ENCODE results near the gene BPIFB2. TPM values are rescaled to one million over a fixed set of nuclear protein-coding genes. Genes with fewer than 3 reads are reported as not detected.

The BPIFB2 gene
- total RNA-seq, 1 experiment from 2014 or later: not detected

GRCh38 chr20:33000802-33001466, 6.6 kb upstream of the BPIFB2 start:
- in situ Hi-C loops (cut with HindIII; ENCODE audit: low sequenced_read_pairs): no loop called here

GRCh38 chr20:33002087-33002808, 5.3 kb upstream of the BPIFB2 start:
- in situ Hi-C loops (cut with HindIII; ENCODE audit: low sequenced_read_pairs): no loop called here

More at GRCh38 chr20:33000802-33001466, 6.6 kb upstream of the BPIFB2 start:
- no peak for DNase-seq (ENCODE audit: low spot score)

DNA sequence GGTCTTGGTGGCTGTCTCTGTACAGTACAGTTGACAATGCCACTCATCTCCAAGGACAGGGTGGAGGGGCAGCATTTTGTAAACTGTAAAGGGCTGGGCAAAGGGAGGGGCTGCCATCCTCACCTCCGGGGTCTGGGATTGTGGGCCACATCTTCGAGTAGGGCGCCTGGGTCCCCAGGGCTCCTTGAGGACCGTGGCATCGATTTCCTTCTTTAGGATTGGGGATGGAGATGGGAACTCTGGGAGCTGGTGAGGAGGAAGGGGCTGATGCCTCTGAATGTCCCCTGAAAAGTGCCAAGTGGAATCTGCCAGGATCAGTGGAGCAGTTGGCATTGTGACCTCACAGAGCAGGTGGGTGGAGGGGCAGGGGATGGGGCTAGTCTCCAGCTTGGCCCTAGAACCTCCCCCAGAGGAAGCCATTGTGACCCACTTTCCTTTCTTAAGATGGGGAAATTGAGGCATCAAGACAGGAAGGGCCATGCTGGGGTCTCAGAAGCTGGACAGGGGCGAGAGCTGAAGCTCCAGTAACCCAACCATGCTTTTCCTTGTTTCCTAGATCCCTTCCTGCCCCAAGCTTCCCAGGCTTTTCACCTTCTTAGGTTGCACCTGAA, 3.3 kb upstream of the BPIFB2 start, which contains the start of gene SUN5:
TSS of gene SUN5 (minus strand) at position 293 of the 611 bp plus-strand sequence. CDS start at position 200, 93 bp downstream.
- in situ Hi-C loops (cut with HindIII; ENCODE audit: low sequenced_read_pairs): no loop called here
- DNase-seq (ENCODE audit: low spot score): no peak

More at GRCh38 chr20:33002087-33002808, 5.3 kb upstream of the BPIFB2 start:
- no peak for DNase-seq (ENCODE audit: low spot score)

DNA sequence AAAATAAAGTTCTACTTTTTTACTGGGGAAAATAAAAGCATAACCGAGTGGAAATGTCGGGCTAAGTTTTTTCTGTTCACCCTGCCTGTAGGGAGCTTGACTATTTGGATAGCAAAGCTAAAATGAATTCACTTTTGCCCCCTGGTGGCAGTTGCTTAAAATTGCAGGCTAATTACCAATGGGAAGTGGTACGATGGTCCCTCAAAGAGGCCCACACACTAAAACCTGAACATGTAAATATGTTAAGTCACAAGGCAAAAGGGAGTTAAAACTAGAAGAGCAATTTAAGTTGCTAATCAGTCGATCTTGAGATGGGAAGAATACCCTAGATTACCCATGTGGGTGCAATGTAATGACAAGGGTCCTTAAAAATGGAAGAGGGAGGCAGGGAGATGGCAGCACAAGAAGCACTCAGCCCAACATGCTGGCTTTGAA, 2.4 kb upstream of the BPIFB2 start:
- in situ Hi-C loops (cut with HindIII; ENCODE audit: low sequenced_read_pairs): no loop called here
- DNase-seq (ENCODE audit: low spot score): no peak

DNA sequence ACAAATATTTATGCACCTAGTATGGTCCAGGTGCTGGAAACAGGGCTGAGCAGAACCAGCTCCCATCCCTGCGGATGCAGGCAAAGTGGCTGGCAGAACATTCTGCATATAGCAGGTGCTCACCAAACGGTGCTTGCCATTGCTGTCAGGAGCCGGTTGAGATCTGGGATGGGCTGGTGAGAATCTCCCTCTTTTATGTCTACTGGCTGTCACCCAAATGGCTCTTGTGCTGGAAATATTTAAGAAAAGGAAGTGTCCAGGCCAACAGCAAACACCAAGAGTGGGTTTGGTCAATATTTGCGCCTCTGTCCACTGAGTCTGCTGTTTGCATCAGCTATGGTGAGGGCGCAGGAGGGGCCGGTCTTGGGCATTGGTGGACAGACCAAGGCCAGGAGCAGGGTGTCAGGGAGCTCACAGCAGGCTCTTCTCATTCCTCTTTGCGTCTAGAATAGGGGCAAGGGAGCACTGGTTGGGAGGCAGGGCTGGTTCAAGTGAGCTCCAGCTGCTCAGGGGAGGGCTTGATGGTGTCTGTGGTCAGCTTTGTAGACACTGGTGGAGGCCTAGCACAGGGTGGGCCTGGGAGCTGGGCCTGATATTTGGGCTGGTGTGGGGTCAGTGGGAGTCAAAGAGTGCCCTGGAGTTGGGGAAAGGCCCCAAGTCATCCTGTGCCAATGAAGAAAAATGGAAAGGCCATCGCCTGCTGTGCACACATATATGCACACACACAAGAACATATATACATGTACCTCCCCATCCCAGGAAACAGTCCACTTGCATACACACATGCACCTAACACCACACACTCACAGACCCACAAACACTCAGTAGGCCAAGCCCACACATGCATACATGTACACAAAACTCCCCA, 1.4 kb upstream of the BPIFB2 start:
- no peak for DNase-seq (ENCODE audit: low spot score)
- in situ Hi-C loops (cut with HindIII; ENCODE audit: low sequenced_read_pairs): no loop called here

DNA sequence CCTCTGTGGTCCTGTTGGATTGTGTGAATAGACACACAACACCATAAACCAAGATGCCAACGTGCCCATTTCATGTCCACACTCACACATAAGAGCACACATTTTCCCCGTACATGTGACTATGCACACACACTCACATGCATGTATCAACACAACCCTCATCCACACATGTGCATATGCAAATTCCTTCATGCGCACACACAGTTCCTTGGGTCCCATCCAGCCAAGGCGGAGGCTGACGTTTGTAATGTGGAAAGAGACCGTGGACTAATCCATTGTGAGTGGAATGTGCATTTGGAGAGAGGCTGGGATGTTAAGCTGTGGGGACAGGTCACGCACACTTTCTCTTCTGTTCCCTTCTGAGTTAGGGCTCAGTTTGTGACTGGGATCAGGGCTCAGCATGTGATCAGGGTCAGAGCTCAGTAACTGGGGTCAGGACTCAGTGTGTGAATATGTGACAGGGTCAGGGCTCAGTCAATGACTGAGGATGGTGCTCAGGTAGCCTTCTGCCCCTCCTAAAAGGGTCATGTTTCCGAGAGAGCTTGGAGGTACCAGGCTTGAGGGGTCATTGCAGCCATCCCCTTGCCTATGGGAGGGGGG, 628 bp upstream of the BPIFB2 start:
- in situ Hi-C loops (cut with HindIII; ENCODE audit: low sequenced_read_pairs): no loop called here

DNA sequence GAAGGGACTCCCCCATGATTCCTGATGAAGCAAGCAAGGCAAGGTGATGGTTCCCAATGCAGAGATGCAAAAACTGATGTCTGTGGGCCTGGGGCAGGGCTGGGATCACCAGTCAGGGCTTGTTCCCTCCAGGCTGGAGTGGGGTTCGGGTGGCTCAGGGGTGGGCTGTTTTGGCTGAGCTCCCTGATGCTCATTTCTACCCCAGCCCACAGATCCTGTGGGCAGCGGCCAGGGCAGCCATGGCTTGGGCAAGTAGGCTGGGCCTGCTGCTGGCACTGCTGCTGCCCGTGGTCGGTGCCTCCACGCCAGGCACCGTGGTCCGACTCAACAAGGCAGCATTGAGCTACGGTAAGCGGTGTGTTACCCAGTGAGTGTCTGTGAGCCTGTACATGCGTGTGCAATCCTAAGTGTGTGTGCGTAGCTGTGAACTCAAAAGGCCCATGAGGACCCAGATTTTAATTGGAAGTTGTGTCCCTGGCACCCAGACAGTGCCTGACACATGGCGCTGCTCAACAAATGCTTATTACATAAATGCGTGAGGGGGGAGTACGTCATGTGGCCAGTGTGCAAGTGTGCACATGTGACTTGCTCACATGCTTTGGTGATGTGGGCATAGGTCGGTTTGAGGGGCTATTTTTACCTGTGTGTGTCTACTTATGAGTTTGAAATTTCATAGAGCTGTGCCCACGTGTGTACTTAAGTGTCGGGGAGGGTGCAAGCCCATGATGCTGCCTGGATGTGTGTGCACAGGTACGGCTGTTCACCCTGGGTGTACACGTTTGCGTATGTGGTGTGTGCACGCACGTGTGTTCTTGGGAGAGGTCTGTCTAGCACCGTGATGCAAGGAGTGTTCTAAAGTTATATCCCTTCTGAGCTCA, 1.1 kb downstream of the BPIFB2 start:
- in situ Hi-C loops (cut with HindIII; ENCODE audit: low sequenced_read_pairs): no loop called here
- DNase-seq (ENCODE audit: low spot score): no peak

More for the DNA sequence above, 628 bp upstream of the BPIFB2 start:
- DNase-seq (ENCODE audit: low spot score): no peak

- in situ Hi-C loops (cut with HindIII; ENCODE audit: low sequenced_read_pairs): no loop called here
- DNase-seq (ENCODE audit: low spot score): no peak
These were observed 2.0 kb downstream of the BPIFB2 start for GRCh38 chr20:33009214-33010132.

DNA sequence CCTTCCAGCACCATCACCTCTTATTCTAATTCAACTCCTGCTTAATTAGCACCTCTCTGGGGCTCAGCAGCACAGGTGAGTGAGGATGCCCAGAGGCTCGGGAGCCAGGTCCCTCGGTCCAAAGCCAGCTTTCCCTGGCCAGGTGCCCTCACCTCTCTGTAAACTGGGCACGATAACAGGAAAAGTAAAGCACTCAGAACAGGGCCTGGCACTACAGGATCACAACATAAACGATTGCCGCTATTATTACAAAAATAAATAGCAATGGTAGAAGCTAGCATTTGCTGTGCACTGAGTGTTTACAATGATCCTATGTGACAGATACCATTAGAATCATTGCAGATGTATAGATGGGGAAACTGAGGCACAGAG, 2.6 kb downstream of the BPIFB2 start:
- no peak for DNase-seq (ENCODE audit: low spot score)
- in situ Hi-C loops (cut with HindIII; ENCODE audit: low sequenced_read_pairs): no loop called here

- no peak for DNase-seq (ENCODE audit: low spot score)
- in situ Hi-C loops (cut with HindIII; ENCODE audit: low sequenced_read_pairs): no loop called here
These were observed 3.4 kb downstream of the BPIFB2 start for GRCh38 chr20:33010674-33011449.

DNA sequence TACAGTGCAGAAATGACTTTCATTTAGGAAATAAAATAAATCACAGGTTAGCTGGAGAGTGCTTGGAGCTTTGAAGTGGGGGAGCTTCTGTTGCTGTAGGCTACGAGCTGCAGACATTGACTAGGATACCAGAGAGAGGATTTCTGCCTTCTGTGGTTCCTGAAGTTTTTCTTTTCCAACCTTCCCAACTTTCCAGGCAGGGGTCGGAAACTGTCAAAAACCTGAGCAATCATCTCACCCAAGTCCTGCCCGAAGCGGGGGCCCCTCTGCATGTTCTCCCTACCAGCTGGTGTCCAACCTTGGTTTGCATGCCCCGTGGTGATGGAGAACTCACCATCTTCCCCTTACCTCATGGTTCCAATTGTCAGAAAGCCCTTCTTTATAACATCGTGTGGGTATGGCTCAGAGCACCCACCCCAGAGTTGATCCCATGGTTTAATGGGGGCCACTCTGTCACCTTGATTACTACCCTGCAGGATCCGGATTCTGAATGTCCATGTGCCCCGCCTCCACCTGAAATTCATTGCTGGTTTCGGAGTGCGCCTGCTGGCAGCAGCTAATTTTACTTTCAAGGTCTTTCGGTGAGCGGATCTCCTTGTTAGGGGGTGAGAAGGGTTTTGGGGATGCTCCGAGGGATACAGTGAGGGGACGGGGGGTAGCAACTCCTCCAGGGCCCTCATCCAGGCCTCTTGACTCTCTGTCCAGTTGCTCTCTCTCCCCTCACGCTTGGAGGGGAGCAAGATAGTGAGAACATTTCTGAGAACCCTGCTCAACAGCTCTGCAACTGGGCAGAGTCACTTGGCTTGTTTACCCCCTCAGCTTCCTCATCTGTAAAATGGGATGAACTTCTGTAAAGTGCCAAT, 5.1 kb downstream of the BPIFB2 start:
- no peak for DNase-seq (ENCODE audit: low spot score)
- in situ Hi-C loops (cut with HindIII; ENCODE audit: low sequenced_read_pairs): no loop called here

DNA sequence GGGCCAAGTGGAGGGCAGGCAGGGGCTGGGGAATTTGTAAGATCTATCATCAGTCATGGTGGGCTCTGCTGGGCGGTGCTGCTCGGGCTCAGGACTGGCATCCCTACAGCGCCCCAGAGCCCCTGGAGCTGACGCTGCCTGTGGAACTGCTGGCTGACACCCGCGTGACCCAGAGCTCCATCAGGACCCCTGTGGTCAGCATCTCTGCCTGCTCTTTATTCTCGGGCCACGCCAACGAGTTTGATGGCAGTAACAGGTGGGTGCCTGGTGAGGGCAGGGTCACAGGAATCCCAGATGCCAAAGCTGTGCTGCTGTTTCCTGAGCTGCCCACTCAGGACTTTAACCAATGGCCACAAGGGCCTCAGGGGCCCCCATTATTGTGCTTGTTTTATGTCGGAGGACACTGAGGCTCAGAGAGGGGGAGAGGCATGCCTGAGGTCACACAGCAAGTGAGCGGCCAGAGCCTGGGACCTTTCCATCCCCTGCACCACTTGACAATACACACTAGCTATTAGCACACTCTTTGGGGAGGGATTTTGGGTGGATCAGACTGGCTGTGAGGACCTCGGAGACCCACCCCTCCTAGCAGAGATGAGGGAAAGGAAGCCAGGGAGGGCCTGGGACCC, 6.3 kb downstream of the BPIFB2 start:
- DNase-seq (ENCODE audit: low spot score): no peak
- in situ Hi-C loops (cut with HindIII; ENCODE audit: low sequenced_read_pairs): no loop called here

- in situ Hi-C loops (cut with HindIII; ENCODE audit: low sequenced_read_pairs): no loop called here
- DNase-seq (ENCODE audit: low spot score): no peak
These were observed 7.0 kb downstream of the BPIFB2 start for GRCh38 chr20:33014336-33015113.

DNA sequence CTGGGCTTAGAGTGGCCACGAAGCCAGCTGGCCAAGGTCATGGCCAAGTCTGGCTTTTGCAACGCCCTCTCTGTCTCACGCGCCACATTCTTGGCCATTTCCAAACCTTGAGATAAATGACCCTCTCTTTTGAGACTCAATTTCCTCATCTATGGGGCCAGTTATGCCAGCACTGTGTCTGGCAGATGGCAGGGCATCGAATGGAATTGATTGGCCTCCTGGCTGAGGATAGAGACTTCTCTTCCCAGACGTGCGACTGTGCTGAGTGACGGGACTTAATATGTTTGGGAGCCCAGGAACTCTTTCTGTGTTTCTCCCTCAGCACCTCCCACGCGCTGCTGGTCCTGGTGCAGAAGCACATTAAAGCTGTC, 7.6 kb downstream of the BPIFB2 start:
- in situ Hi-C loops (cut with HindIII; ENCODE audit: low sequenced_read_pairs): no loop called here
- no peak for DNase-seq (ENCODE audit: low spot score)
